Measurements from ENCODE around the gene CHMP4A. TPM values are rescaled to one million over a fixed set of nuclear protein-coding genes. Genes with fewer than 3 reads are reported as not detected.

Gene CHMP4A
- total RNA-seq, 1 donor from 2014 or later: 33.1 TPM

DNA sequence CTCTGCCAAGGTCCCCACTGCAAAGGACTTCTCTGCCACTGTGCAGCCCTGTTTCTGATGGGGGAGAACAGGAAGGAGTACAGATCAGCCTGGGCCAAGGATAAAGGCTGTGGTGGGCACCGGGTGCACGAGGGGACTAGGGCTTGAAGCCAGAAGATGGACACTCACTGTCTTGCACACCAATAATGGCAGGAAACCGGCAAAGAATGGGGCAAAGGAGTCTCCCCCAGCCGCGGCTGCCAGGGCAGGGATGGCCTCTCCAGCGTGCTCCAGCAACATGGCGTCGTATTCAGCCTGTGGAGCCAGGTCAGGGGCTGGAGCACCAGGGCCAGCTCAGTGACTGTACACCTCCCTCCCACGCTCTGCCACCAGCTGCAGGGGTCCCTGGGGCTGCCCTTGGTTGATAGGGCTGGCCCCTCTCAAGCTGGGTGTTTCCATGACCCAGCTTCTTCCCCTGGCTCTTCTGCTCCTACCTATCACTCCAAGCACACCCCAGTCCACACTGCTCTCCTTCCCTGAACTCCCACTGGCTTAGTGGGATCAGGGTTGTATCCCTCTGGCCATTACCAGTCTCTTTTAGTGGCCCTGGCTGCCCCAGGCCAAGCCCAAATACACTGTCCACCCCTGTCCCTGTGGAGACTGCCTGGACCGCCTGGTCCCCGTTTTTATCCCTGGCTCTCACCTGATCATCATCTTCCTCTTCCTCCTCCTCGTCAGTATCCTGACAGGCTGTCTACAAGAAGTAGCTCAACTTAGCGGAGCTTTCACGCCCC lies 31.0 kb downstream of the CHMP4A start:
- no peak for DNase-seq
- Histone ChIP-seq H3K4me1 (peaks cover 18% of the 10 kb centered on the region), H3K27me3 (ENCODE audit: low read depth) (no peaks in the 10 kb centered on the region), H3K9me3 (replicated peaks) (no peaks in the 10 kb centered on the region), H3K27ac (replicated peaks) (no peak overlapping the region), H3K4me3 (no peak overlapping the region), H3K36me3 (peaks cover 84% of the 10 kb centered on the region)
- TF ChIP-seq, protein P1, sequence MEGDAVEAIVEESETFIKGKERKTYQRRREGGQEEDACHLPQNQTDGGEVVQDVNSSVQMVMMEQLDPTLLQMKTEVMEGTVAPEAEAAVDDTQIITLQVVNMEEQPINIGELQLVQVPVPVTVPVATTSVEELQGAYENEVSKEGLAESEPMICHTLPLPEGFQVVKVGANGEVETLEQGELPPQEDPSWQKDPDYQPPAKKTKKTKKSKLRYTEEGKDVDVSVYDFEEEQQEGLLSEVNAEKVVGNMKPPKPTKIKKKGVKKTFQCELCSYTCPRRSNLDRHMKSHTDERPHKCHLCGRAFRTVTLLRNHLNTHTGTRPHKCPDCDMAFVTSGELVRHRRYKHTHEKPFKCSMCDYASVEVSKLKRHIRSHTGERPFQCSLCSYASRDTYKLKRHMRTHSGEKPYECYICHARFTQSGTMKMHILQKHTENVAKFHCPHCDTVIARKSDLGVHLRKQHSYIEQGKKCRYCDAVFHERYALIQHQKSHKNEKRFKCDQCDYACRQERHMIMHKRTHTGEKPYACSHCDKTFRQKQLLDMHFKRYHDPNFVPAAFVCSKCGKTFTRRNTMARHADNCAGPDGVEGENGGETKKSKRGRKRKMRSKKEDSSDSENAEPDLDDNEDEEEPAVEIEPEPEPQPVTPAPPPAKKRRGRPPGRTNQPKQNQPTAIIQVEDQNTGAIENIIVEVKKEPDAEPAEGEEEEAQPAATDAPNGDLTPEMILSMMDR (IDR thresholded peaks at IDR 0.05; ENCODE audit: borderline replicate concordance): no peak
- intact Hi-C loops (cut with micrococcal nuclease): no loop called here

DNA sequence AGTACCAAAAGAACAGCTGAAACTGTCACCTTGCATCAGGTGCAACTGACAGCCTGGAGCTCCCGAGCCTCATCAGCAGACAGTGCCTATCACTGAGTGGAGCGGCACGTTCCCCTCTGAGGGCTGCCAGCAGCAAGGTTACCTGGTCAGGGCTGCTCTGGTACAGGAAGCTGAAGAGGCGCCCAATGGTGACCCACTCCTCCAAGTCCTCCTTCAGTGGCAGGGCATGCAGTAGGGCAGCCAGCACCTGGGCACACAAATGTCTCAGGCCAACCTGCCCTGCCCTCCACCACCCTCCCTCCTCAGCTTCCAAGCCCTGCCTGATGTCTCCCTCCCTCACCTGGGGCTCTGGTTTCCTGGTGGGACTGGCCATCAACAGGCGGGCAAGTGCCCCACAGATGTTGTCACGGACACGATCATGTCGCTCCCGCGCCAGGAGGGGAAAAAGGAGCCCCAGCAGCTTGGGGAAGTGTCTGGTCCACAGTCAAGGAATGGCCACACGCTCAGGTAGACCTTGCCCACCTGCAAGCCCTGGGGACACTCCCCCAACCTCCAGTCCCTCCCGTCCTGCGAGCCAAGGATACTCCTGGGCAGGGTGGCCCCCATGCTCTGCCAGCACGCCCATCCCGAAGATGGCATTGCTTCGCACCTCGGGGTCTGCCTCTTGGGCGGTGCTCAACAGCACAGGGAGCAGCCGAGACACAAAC lies 31.8 kb downstream of the CHMP4A start:
- H3K36me3 ChIP-seq: peaks cover 88% of the 10 kb centered on the region
- intact Hi-C loops (cut with micrococcal nuclease): no loop called here
- H3K27ac ChIP-seq (replicated peaks): no peak overlapping the region
- H3K4me3 ChIP-seq: no peak overlapping the region
- H3K27me3 ChIP-seq (ENCODE audit: low read depth): no peaks in the 10 kb centered on the region
- TF ChIP-seq, protein P1 (IDR thresholded peaks at IDR 0.05; ENCODE audit: borderline replicate concordance): no peak
- peaks cover 17% of the 10 kb centered on the region for H3K4me1 ChIP-seq
- no peak for DNase-seq
- H3K9me3 ChIP-seq (replicated peaks): no peaks in the 10 kb centered on the region

DNA sequence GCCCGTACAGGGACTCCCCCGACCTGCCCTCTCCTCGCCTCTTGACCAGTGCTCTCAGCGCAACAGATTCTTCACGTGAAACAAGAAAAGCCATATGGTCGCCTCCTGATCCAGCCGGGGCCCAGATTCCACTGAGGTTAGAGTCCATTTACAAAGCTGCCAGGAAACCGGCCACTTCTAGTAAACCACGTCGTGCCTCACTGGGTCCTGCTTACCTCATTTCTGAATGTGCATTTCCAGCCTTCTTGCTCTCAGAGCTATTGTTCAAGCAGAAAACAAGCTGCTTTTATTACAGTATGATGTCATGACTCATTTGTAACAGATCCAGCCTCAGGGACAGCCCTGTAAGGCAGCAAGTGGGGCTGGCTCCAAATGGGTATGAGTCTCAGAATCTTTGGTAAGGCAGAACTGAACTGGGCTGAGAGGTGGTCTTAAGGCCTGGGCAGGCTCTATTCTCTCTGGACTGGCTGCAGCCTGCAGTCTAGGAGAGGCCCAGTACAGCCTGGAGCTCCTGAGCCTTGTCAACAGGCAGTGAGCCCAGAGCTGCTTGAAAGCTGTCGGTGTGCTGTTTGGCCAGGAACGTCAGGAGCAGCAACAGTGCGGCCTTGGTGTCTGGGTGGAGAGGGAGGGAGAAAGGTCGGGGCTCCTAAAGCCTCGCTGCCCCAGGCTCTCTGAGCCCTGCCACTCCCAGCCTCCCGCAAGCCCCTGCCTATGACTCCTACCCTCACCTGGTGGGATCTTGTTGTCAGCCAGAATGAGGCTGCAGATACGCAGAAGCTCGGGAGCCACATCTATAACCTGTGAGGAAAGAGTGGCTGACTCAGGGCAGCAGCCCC lies 33.1 kb downstream of the CHMP4A start:
- TF ChIP-seq, protein P1 (IDR thresholded peaks at IDR 0.05; ENCODE audit: borderline replicate concordance): no peak
- no peak for DNase-seq
- peak overlapping the region; percentile 57 for H3K27ac ChIP-seq (replicated peaks)
- H3K4me3 ChIP-seq: no peak overlapping the region
- H3K9me3 ChIP-seq (replicated peaks): no peaks in the 10 kb centered on the region
- H3K36me3 ChIP-seq: peaks cover 77% of the 10 kb centered on the region
- intact Hi-C loops (cut with micrococcal nuclease): no loop called here
- H3K4me1 ChIP-seq: peaks cover 17% of the 10 kb centered on the region
- H3K27me3 ChIP-seq (ENCODE audit: low read depth): no peaks in the 10 kb centered on the region

DNA sequence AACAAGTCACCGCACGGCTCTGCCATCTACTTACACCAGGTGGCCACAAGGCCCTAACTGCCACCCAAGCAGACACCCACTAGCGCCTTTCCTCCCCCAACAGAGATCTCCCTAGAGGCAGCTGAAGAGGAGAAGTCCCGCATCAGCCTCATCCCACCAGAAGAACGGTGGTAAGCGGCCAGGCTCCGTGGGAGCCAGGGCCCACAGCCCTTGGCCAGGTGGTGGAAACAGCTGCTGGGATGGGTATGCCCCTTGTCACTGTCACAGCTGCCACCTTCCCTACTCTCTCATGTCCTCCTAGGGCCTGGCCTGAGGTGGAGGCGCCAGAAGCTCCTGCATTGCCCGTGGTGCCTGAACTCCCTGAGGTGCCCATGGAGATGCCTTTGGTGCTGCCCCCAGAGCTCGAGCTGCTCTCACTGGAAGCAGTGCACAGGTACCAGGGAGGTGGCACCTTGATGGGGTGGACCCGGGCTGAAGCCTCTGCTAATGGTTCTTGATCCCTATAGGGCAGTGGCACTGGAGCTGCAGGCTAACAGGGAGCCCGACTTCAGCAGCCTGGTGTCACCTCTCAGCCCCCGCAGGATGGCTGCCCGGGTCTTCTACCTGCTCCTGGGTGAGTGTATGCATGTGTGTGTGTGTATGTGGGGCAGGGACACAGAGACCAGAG lies 33.9 kb downstream of the CHMP4A start:
- Histone ChIP-seq H3K4me1 (peaks cover 17% of the 10 kb centered on the region), H3K36me3 (peaks cover 70% of the 10 kb centered on the region), H3K27me3 (ENCODE audit: low read depth) (no peaks in the 10 kb centered on the region), H3K4me3 (no peak overlapping the region), H3K9me3 (replicated peaks) (no peaks in the 10 kb centered on the region), H3K27ac (replicated peaks) (peak overlapping the region; percentile 57)
- TF ChIP-seq, protein P1 (IDR thresholded peaks at IDR 0.05; ENCODE audit: borderline replicate concordance): no peak
- DNase-seq: no peak
- intact Hi-C loops (cut with micrococcal nuclease): no loop called here

Measured in left ventricle myocardium inferior (tissue), 1 donor.